IMR-90 (cell line): ENCODE data around the gene DNM3. TPM values are rescaled to one million over a fixed set of nuclear protein-coding genes. Genes with fewer than 3 reads are reported as not detected.

Experiments
- ATAC-seq: fragments of 200-7000 bp; cut with Tn5 transposase; 2 replicates; pipeline ENCODE4 v1.9.1; 2020; ENCODE audit warnings: low read depth, mild to moderate bottlenecking, moderate library complexity
- BruUV-seq: library from RNA; stranded (reverse); fragments of 400-500 nt; replicated peaks from 2 replicates; lab custom pipeline; 2021; lab: Mats Ljungman, UMichigan
- CTCF ChIA-PET: fragments of 300-600 bp; formaldehyde crosslinking; extraction: SDS; loops from one replicate; lab custom pipeline; 2021; ENCODE audit warnings: antibody characterized with exemption; lab: Yijun Ruan, JAX
- POLR2A ChIA-PET: fragments of 300-600 bp; sonication (Branson Sonifier 250); formaldehyde crosslinking; loops from one replicate; lab custom pipeline; 2022; ENCODE audit warnings: antibody characterized with exemption; ENCODE audit not compliant: unreplicated experiment; lab: Charles Lee
- DNase-seq: peaks from one replicate; pipeline ENCODE4 v3.0.0; 2013
- H2AFZ ChIP-seq: replicated peaks from 2 replicates; pipeline ENCODE3; 2013; ENCODE audit warnings: low read length, mild to moderate bottlenecking; ENCODE audit not compliant: poor library complexity
- H2AK5ac ChIP-seq: 2 replicates; pipeline ENCODE4 v1.6.1; 2013; ENCODE audit warnings: low read depth, low read length, inconsistent platforms
- H2AK9ac ChIP-seq: replicated peaks from 2 replicates; pipeline ENCODE3; 2013; ENCODE audit warnings: mild to moderate bottlenecking, low read depth, low read length, moderate library complexity; ENCODE audit not compliant: poor library complexity
- H2BK120ac ChIP-seq: 2 replicates; pipeline ENCODE4 v1.6.1; 2013; ENCODE audit warnings: low read depth, low read length, inconsistent platforms
- H2BK15ac ChIP-seq: 3 replicates; pipeline ENCODE4 v1.6.1; 2013; ENCODE audit warnings: low read depth, low read length, inconsistent platforms
- H2BK20ac ChIP-seq: 2 replicates; pipeline ENCODE4 v1.6.1; 2013; ENCODE audit warnings: low read depth, mild to moderate bottlenecking, inconsistent platforms, low read length, moderate library complexity
- H2BK5ac ChIP-seq: 2 replicates; pipeline ENCODE4 v1.6.1; 2013; ENCODE audit warnings: mild to moderate bottlenecking, low read depth, low read length, inconsistent platforms; ENCODE audit not compliant: poor library complexity, severe bottlenecking
- H3K14ac ChIP-seq: replicated peaks from 2 replicates; pipeline ENCODE4 v1.6.1; 2013; ENCODE audit warnings: low read depth, low read length, inconsistent platforms
- H3K18ac ChIP-seq: 2 replicates; pipeline ENCODE4 v1.6.1; 2013; ENCODE audit warnings: low read depth, low read length, control low read depth
- H3K23ac ChIP-seq: 2 replicates; pipeline ENCODE4 v1.6.1; 2013; ENCODE audit warnings: low read depth, low read length, inconsistent platforms
- H3K27ac ChIP-seq: 2 replicates; pipeline ENCODE4 v1.5.1; 2013; ENCODE audit warnings: mild to moderate bottlenecking, control low read depth, low read length; ENCODE audit not compliant: insufficient read depth
- H3K27me3 ChIP-seq: 2 replicates; pipeline ENCODE4 v1.6.1; 2013; ENCODE audit warnings: low read length; ENCODE audit not compliant: control insufficient read depth, insufficient read depth
- H3K36me3 ChIP-seq: 2 replicates; pipeline ENCODE4 v1.6.1; 2013; ENCODE audit warnings: low read length, mixed read lengths; ENCODE audit not compliant: control insufficient read depth, insufficient read depth
- H3K4ac ChIP-seq: 2 replicates; pipeline ENCODE4 v1.6.1; 2013; ENCODE audit warnings: low read depth, low read length, inconsistent platforms
- H3K4me1 ChIP-seq: 2 replicates; pipeline ENCODE4 v1.6.1; 2013; ENCODE audit warnings: low read length, mixed read lengths; ENCODE audit not compliant: control insufficient read depth, insufficient read depth
- H3K4me2 ChIP-seq: 2 replicates; pipeline ENCODE4 v1.6.1; 2013; ENCODE audit warnings: low read depth, mild to moderate bottlenecking, control low read depth, low read length, moderate library complexity
- H3K4me3 ChIP-seq: 2 replicates; pipeline ENCODE4 v1.5.1; 2013; ENCODE audit warnings: low read depth, mild to moderate bottlenecking, control low read depth, low read length, moderate library complexity; ENCODE audit not compliant: insufficient read depth
- H3K56ac ChIP-seq: 2 replicates; pipeline ENCODE4 v1.6.1; 2013; ENCODE audit warnings: low read length, inconsistent platforms; ENCODE audit not compliant: insufficient read depth; ENCODE audit errors: extremely low read depth
- H3K79me1 ChIP-seq, 2 experiments: 2 replicates each; pipeline ENCODE4 v1.6.1; 2013; ENCODE audit warnings: low read length in 2 of 2, inconsistent platforms in 1 of 2, low read depth in 1 of 2
- H3K9ac ChIP-seq: 2 replicates; pipeline ENCODE4 v1.6.1; 2013; ENCODE audit warnings: low read depth, low read length, control low read depth
- H3K9me1 ChIP-seq: 2 replicates; pipeline ENCODE4 v1.6.1; 2013; ENCODE audit warnings: low read length, inconsistent platforms; ENCODE audit not compliant: insufficient read depth
- H3K9me3 ChIP-seq: 2 replicates; pipeline ENCODE4 v1.6.1; 2013; ENCODE audit warnings: low read length; ENCODE audit not compliant: control insufficient read depth, insufficient read depth
- H4K20me1 ChIP-seq: 2 replicates; pipeline ENCODE4 v1.6.1; 2013; ENCODE audit warnings: low read length, inconsistent platforms; ENCODE audit not compliant: insufficient read depth
- H4K5ac ChIP-seq: 2 replicates; pipeline ENCODE4 v1.6.1; 2013; ENCODE audit warnings: mild to moderate bottlenecking, low read depth, low read length, control low read depth
- H4K8ac ChIP-seq, 2 experiments: 2 replicates each; pipeline ENCODE4 v1.6.1; 2013; ENCODE audit warnings: low read depth in 2 of 2, low read length in 2 of 2, control low read depth in 1 of 2, inconsistent platforms in 1 of 2
- H4K91ac ChIP-seq: 2 replicates; pipeline ENCODE4 v1.6.1; 2013; ENCODE audit warnings: low read depth, low read length, inconsistent platforms; ENCODE audit not compliant: insufficient read depth
- BHLHE40 ChIP-seq: fragments of 150-350 bp; IDR thresholded peaks from 2 replicates; pipeline ENCODE4 v1.6.1; 2016; ENCODE audit warnings: mild to moderate bottlenecking, low read depth, low read length
- CEBPB ChIP-seq: IDR thresholded peaks from 2 replicates; pipeline ENCODE4 v1.6.1; 2012; ENCODE audit warnings: low read depth, low read length, improper control_type of control experiment
- NFE2L2 ChIP-seq: fragments of 150-350 bp; IDR thresholded peaks from 2 replicates; pipeline ENCODE4 v1.6.1; 2016; ENCODE audit warnings: low read depth, mild to moderate bottlenecking, low read length
- POLR2A ChIP-seq: IDR thresholded peaks from 2 replicates; pipeline ENCODE4 v1.6.1; 2012; ENCODE audit warnings: mild to moderate bottlenecking, low read depth, low read length
- RCOR1 ChIP-seq: IDR thresholded peaks from 2 replicates; pipeline ENCODE4 v1.6.1; 2012; ENCODE audit warnings: mild to moderate bottlenecking, low read length, improper control_type of control experiment; ENCODE audit not compliant: insufficient replicate concordance
- WGBS, 2 experiments: methylation state at CpG; one replicate each; pipeline versions ENCODE4 v1.1.5 to v1.1.7; 2013; ENCODE audit warnings: missing lambda C conversion rate in 2 of 2; ENCODE audit not compliant: insufficient read length in 1 of 2; ENCODE audit errors: extremely low coverage in 2 of 2; 5-methylcytosine and 5-hydroxymethylcytosine counted together
- dilution Hi-C: fragments of 300-500 bp; cut with HindIII; formaldehyde crosslinking; loops from one replicate; pipeline ENCODE4 v1.14.3; 2018; ENCODE audit warnings: low sequenced_read_pairs; ENCODE audit not compliant: unreplicated experiment
- in situ Hi-C: fragments of 300-500 bp; cut with MboI; formaldehyde crosslinking; loops from 3 replicates; pipeline ENCODE4 v1.14.3; 2019; ENCODE audit warnings: low sequenced_read_pairs, inconsistent platforms, mixed read lengths
- intact Hi-C: fragments of 100-400 bp; cut with micrococcal nuclease; formaldehyde crosslinking; loops from 2 replicates; pipeline ENCODE4 v1.10.0; 2022
- polyA plus RNA-seq, 3 experiments: library from polyadenylated mRNA; depleted of rRNA; stranded (reverse); fragments of >200 nt; gene quantifications; 2 replicates each; pipeline ENCODE4 v1.2.3, GENCODE V29; 2012; ENCODE audit warnings: low replicate concordance in 1 of 3
- total RNA-seq: library from RNA; depleted of rRNA; stranded (reverse); fragments of >200 nt; gene quantifications from 2 replicates; pipeline ENCODE4 v1.2.3, GENCODE V29; 2012

DNM3 gene
- total and polyA plus RNA-seq, 2 of the 4 experiments (the other 2 are of a cell fraction) = 0.36 TPM

DNA sequence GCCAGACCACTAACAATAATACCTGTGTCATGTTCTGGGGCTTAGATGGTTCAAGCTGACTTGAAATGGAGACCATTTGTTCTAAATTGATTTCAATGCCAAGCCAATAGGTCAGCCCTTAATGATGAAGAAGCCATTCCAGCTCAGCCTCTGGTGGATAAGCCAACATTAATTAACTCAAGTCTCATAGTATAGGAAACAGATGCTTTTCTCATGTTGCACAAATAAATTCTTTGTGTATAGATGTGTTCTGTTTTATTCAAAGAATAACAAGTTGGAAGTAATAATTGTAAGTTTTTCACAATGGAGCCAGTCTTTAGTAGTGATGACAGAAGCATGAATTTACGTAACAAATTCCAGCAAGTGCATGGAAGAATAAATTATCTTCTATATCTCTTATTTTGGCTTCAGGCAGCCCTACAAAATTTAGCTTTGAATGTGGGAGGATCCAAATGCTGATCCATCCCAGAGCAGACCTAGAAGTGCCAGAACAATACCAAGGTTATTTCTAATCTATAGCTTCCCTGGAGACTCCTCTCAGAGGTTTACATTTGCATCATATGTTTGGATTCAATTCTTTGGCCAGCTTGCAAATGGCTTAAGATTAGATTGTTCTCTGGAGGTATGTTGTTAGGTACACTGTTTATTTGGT, 536.9 kb downstream of the DNM3 start:
- TF ChIP-seq RCOR1 (no peak), POLR2A (no peak), BHLHE40 (no peak), CEBPB (no peak), NFE2L2 (no peak)

More for the DNA sequence above, 536.9 kb downstream of the DNM3 start:
- H3K9me1 ChIP-seq = no peaks in the 10 kb centered on the region
- H3K56ac ChIP-seq = no peak overlapping the region
- H2AFZ ChIP-seq = no peak overlapping the region
- ChIA-PET CTCF (no interaction called here), POLR2A (no interaction called here)
- intact Hi-C loops (no loop called here), in situ Hi-C loops (no loop called here), dilution Hi-C loops (no loop called here)
- H3K18ac ChIP-seq = no peak overlapping the region
- ATAC-seq = no peak
- no peak overlapping the region for H4K91ac ChIP-seq
- WGBS, 2 experiments = no CpG with 5 or more reads among the region's 1 CpG
- no peak overlapping the region for H2AK5ac ChIP-seq
- H3K4me2 ChIP-seq = no peak overlapping the region
- no peak overlapping the region for H3K14ac ChIP-seq
- no peak overlapping the region for H2BK20ac ChIP-seq
- no peak overlapping the region for H3K9ac ChIP-seq
- no TSS peak for BruUV-seq
- no peaks in the 10 kb centered on the region for H3K9me3 ChIP-seq
- no peaks in the 10 kb centered on the region for H3K79me1 ChIP-seq
- no peak overlapping the region for H2BK120ac ChIP-seq
- H3K4ac ChIP-seq = no peak overlapping the region
- H3K36me3 ChIP-seq = no peaks in the 10 kb centered on the region
- H2BK5ac ChIP-seq = no peak overlapping the region
- H3K4me1 ChIP-seq = peaks cover 7% of the 10 kb centered on the region
- no peaks in the 10 kb centered on the region for H3K27me3 ChIP-seq
- H3K23ac ChIP-seq = no peak overlapping the region
- H3K4me3 ChIP-seq = no peak overlapping the region
- no peak for DNase-seq
- no peak overlapping the region for H3K27ac ChIP-seq
- no peak overlapping the region for H4K8ac ChIP-seq
- H4K20me1 ChIP-seq = no peaks in the 10 kb centered on the region
- H2BK15ac ChIP-seq = no peak overlapping the region
- no peak overlapping the region for H4K5ac ChIP-seq
- H2AK9ac ChIP-seq = no peak overlapping the region
